KG1 (cell line): ENCODE measurements around the gene GNA14.
"Not testable (repeated sequence)": the region's sequence is repeated elsewhere in the genome, so short reads cannot be mapped to it uniquely, and the experiment has no call there.

ENCODE experiments used
- DNase-seq: peaks from one replicate; lab custom pipeline; 2025; lab: John Stamatoyannopoulos, UW

Gene GNA14

DNA sequence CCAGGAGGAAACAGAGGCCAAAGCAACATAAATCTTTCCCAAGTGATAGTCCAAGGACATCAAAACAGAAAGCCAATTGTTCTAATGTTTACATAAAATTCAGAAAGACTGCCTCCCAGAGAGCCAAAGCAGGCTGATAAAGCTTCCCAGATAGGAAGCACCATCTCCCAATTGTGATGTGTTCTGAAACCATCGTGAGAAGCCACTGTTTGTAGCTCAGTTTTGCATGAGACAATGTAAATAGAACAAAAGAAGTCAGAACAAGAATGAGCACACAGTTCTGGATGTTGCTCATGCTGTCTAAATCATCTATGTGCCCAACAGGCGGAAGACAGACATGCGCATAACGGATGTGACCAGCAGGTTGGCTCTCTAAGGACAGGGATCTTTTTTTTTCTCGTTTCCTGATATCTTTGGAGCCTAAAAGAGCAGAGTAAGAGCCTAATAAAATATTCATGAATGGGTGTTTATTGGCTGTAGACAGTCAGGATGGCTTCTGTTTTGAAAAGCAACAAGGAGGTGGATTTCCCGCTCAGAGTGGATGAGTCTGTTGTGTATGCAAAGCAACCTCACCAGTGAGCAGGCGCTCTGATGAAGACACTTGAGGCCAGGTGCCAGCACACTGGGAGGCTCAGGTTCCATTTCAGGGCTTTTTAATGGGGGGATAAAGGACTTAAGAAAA, 113.6 kb downstream of the GNA14 start:
- DNase-seq = no peak

DNA sequence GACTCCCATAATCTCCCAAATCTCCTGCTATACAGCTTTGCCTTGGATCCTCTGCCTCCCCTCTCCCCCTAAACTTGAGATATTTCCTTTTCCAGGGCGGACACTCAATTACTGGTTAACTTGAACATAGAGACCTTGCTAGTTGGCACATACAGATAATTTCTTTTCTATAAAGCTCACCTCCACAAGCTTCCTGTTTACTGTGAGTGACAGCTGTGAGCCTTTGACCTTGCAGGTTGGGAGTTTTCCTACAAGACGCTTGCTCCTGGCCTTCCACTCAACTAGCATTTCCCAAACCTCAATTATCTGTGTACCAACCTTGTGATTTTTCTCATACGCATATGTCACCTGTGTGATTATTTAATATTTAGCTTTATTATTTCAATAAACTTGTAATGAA, 114.5 kb downstream of the GNA14 start:
- DNase-seq = no peak

DNA sequence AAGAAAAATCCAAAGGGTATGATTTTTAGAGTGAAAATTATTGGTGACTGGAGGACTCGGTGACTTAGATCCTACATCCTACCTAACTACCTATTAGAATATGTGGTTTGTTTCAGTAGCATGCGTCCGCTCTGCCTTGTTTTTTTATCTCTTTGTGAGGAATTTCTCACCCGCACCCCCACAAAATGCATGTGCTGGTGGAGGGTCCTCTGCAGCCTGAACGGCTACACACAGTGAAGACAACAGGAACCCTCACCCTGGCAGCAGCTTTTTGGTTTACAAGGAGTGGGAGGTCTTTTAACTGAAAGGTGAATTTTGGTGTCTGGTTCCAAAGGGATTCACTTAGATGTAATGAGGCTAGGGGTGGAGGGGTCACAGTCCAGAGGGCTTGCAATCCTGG, 115.5 kb downstream of the GNA14 start:
- DNase-seq = no peak

DNA sequence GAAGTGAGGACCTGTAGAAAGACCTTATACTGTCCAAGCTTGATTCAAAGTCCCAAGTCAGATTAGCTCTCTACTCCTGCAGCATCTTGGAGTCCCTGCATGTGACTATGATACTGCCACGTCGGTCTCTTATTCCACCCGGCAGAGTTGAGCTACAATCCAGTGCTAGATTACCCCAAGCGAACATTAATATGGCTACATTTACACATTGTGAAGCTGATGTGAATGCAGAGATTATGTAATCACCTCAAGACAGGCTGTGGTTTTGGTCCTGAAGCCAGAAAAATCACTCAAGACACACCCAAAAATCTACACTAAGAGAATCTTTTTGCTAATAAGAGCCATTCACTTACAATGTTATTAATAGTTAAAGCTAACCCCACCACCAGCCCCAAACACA, 116.7 kb downstream of the GNA14 start:
- DNase-seq = no peak

DNA sequence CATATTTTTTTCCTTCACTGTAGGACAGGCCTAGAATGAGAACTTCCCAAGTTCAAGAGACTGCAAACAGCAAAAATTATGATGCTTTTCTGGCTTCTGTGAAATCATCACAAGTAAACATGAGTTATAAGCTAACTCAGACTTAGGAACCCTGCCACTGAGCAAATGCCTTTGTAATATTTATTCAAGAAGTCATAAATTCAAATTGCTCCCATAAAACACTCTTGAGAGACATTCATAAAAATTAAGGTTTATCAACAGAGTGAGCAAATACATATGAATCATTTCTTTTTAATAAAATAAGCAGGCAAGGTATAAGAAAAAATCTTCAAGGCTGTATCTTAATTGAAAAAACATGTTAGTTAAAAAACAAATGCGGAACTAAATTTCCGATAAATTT, 124.2 kb downstream of the GNA14 start:
- no peak for DNase-seq

DNA sequence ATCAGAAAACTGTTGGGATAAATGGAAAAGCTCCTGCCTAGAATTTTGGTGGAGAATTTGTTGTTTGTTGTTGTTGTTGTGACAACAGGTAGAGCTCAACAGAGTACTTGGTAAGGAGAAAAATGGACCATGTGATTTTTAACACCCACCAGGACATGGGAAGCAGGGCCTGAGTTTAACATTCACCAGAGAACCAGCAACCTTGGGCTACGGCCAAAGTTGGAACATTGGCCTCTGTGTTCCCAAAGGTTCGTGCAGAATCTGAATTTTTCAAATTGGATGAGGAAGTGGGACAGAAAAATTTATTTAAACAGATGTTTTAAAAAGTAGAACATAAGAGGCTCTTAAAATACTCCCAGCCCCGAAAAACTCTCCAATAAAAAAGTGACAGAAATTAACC, 127.0 kb downstream of the GNA14 start:
- DNase-seq = no peak

DNA sequence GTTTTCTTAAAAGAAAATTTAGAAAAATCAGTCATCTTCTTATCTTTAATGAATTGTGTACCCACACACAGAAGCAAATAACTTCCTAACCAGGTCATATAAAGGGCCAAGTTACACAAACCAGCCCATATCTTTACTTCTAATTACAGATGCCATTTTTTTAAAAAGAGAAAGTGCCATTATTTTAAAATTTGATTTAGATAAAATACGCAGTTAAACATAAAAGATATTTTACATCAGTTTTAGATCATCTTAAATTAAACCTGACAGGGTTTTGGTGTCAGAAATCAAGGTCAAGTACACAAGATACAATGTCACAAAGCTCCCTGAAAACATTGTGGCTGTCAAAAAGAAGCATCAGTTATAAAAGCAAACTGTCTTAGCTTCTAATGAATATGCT, 129.4 kb downstream of the GNA14 start:
- no peak for DNase-seq

DNA sequence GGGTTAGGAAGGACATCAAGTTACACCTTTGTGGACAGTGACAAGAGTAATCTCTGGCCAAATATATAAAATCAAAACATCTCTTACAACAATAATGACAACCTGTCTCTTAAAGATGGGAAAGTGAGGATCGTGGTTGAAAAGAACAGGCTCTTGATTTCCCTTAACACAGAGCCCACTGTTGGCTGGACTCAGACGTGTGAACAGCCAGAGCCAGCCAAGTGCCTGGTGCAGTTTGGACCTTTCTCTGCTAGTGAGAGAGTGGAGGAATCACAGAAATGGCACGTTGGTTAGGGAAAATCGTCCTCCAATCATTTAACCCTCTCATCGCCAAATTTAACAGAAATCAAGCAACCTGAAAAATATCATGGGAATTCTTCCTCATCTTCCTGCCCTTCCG, 131.3 kb downstream of the GNA14 start:
- no peak for DNase-seq

DNA sequence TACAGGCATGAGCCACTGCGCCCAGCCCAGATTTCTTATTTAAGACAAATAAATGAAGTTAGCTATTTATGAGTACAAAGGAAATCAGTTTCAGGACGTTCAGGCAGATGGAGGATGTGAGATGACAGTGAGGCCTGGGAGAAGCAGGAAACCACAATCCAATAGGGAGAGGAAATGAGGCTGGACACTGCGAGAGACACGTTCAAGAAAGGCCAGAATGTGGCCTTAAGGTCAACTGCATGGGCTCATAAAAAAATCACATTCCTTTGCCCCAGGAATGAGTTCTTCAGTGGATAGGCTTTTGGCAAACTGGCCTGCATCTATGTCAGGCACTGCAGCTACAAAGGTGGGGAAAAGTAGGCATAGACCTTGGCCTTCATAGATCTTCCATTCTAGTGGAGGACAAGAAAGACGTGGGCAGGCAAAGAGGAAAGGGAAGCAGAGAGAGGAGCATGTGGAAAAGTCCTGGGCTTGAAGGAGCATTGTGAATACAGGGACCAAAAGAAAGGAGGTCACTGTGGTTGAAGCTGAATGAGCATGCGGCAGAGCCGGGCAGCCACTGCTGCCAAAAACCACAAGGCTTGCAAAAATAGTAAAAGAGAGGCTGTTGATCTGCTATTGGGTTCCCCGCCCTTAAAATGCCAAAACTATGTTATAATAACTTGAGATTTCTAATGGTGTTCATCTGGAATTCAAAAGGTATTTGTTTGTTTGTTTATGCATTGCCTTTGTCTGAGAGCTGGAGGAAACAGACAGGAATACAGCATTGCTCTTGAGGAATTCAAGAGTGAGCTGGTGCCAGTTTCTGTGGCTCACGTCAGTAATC, 133.0 kb downstream of the GNA14 start:
- DNase-seq = peak; percentile 49

DNA sequence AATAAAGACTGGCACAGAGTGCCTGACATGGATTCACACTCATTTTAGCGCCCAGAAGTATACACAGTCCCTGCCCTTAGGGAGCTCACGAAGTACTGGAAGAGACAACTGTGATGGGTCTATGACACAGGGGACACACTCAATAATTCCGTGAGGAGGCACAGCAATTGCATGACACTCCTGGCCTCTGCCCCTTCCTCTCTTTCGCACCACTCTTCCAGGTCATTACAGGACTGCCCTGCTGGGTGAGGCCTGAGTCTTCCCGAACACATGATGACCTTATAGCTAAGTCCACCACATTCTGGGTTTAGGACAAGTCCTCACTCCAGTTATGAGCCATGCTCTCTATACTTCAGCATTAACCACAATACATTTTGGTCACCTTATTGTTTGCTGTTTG, 134.7 kb downstream of the GNA14 start:
- DNase-seq = no peak

DNA sequence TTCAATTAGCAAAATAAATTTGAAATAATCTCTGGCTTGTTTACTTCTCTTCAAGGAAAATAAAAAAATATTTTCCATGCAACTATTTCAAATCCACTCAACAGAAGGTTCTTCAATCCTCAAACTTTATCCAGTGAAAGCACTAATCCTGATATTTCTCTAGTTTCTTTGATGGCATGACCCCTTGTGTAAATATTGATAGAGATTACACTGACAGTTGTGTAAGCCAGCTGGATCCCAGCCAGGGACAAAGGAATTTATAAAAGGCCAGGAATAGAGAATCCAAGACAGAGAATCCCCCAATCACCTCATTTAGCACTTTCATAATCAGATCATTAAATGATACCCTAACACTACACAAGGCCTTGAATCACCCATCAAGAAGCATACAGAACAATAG, 135.2 kb downstream of the GNA14 start:
- no peak for DNase-seq

DNA sequence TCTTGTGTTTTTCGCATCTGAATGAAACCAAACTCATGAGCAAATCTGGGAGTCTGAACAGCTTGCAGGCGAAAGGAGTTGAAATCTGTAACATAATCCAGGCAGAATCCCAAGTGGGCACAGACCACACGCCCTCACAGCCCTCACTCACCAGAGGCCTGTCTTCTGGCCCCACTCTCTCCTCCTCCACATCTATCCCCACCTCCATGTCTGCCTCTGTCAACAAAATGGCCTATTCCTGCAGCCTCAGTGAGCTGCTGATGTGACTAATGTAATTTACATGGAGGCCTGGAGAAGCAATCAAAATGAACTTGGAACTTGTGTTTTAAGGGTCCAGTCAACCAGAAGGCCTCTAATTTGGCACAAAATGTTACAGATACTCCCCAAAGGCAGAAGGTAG, 136.6 kb downstream of the GNA14 start:
- no peak for DNase-seq

DNA sequence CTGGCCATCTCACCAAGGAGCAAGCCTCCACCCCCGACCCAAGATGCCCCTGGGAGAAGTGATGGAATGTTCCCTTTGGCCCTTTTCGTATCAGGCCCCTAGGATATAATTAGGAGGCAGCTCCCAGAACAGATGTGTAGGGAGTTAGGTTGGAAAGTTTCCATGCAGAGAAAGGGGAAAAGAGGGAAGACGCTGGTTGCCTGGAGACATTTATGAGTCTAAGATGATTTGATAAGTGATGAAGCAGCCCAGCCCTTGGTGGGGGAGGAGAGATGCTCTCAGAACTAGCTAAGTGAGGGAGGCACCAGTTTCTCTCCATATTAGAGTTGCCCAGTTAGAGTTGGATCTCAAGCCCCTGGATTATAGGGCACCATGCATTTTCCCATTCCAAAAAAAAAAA, 137.5 kb downstream of the GNA14 start:
- no peak for DNase-seq

DNA sequence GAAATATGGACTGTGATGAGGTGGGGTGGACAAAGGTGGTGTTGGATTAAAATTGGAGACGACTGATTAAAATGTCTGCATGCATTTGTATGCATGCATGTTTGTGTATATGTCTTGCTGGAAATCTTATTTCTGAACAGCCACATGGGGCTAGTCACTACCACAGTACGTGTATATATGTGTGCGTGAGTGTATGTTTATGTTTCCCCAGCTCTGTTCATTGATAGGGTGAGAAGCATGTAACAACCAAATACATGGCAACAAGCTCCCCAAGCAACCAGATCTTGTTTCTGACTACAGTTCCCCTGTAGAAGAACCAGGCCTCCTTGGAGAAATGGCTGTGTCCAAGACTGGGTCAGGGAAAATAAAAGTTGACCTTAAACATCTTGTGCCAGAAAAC, 139.7 kb downstream of the GNA14 start:
- DNase-seq = no peak

DNA sequence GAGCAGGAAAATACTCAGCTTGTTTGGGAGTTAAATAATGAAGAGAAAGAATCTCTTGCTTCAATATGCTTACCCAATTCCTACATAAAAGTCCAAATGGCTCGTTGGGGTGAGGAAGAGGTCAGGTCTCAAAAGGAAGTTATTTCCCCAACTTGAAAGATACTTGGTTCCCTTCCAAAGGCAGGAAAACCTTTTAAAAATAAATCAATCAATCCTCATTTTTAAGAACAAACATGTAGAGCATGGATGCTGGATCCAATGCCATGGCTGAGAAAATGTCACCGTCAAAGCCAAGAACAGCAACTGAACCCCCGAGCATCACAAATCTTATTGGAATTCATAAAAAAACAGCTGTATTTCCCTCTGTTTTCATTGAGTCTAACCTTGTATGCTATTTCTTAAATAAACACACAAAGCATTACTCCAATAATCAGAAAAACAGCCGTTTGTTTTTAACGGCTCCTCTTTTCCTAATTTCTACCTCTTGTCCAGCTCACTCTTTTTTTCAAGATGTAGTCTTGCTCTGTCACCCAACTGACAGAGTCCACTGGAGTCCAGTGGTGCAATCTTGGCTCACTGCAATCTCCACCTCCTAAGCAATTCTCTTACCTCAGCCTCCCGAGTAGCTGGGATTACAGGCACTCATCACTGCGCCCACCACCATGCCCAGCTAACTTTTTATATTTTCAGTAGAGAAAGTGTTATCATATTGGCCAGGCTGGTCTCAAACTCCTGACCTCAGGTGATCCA, 140.7 kb downstream of the GNA14 start:
- no peak for DNase-seq

DNA sequence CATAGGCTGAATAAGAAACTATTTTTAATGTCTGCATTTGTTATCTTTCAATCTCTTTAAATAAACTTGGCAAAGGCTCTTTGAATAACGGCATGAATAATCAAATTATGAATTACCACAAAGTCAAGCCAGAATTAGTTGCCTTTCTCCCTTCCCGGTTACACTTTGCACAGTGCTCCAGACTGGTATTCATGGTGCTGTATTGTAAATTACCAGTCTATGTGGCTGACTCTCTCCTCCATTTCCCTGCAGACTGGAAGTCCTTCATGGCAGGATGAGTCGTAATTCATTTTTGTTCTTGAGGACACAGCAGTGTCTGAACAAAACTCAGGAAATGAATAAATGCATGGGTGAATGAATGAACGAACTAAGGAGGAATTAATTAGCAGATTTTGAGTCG, 142.9 kb downstream of the GNA14 start:
- no peak for DNase-seq

DNA sequence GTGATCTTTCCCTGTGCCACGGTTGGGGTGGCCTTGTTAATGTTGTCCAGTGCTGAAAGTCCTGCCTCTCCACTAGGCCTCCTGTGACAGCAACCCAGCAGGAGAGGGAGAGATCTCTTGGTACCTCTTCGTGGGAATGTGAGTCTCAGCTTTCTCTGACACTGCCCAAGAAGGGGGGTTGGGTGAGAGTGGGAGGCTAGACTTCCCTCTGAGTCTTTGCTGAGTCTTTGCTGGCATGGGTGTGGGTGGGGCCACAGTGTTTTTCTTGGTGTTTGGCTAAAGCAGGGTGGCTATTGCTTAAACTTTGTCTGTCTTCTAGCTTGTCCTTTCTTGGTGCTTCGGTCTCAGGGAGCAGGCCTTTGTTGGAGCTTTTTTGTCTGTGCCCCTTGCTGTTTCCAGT, 145.6 kb downstream of the GNA14 start:
- no peak for DNase-seq

DNA sequence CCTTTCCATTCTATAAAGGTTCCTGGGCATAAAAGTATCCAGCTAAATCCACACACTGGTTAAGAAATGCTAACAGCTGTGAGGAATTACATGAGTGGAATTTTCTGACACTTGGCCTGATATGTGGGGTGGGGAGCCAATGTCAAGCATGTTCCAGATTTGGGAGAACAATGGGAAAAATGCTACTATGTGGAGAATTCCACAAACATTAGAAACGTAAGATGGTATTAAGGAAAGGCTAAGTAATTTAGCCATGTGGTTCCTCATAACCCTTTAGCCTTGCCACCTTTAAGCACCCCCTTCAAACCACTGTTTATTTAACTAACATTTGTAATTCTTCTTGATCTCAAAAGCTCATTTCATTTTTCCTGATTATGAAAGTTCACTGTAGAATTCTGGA, 149.2 kb downstream of the GNA14 start:
- DNase-seq = no peak

DNA sequence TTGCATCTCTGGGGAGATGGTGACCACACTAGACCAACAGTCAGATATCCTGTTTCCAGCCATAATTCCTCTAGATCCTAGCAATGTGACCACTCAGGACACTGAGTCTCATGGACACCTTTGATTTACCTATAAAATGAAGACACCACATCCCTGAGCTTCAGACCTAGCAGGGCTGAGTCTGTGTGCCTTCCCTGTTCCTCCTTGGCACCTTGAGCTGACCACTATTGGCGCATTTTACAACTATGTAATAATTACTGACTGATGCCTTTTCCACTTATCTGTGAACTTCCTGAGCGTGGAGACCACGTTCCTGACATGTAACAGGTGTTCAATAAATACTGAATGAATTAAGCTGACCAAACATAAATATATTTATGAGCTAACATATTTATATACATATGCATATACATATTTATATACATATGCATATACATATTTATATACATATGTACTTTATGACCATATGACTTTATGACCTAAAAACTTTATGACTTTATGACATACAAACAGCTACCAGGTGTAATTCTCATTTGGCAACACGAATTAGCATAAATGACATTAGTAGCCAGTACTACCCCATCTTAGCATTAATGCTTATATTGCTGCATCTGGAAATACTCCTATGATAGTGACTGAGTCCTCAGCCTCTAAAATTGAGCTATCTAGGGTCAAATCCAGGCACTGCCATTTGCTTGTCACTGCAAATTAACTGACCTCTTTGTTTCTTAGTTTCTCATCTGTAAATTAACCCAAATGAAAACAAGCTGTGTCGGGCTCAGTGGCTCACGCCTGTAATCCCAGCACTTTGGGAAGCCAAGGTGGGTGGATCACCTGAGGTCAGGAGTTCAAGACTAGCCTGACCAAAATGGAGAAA, 150.6 kb downstream of the GNA14 start:
- DNase-seq = no peak

DNA sequence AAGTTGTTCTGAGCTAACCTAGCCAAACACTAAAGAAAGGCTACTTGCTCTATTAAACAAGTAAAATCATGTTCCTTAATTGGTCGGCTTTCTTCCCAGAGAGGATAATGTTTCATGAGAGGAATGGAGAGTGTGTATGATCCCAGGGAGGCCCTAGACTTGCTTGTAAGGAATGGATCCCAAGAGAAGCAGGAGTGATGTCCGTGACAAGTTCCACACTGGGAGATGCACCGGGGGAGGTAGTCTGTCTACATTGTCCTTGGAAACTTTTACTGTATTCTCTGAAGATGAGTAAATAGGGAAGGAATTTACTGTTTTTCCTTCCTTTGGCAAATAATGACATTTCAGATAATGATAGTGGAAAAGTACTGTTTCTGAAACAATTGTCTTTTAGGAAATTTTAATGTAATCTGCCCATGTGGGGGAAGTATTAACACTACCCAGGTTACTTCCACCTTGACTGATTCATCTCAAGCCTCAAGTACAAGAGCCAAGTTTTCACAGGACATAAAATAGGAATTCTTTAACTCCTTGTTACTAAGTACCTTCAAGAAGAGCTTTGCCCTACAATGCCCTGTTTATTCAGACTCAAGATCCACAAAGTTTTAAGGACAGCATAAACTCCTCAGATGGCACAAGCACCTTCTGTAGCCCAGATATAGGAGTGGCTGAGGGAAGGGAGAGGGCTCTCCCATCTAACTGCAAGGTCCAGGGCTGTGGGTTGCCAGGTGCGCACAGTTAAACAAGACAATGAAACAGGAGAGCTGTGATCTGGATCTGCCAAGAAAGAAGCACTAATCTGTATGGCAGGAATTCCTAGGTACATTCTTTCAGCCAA, 152.1 kb downstream of the GNA14 start:
- DNase-seq = no peak

DNA sequence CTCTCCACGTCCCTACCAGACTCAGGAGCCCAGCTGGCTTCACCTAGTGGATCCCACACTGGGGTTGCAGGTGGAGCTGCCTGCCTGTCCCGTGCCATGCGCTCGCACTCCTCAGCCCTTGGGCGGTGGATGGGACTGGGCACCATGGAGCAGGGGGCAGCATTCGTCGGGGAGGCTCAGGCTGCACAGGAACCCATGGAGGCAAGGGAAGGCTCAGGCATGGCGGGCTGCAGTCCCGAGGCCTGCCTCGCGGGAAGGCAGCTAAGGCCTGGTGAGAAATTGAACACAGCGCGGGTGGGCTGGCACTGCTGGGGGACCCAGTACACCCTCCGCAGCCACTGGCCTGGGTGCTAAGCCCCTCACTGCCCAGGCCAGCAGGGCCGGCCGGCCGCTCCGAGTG, 157.8 kb downstream of the GNA14 start:
- DNase-seq = not testable (repeated sequence)
